Fibroblast of mammary gland (primary cell): Measurements from ENCODE around the gene VAC14.

ENCODE experiments used
- DNase-seq: peaks from one replicate; pipeline ENCODE4 v3.0.0-alpha.2; 2010; ENCODE audit warnings: low read depth
- H3K4me3 ChIP-seq: 2 replicates; pipeline ENCODE4 v1.5.1; 2011; ENCODE audit warnings: low read depth, mild to moderate bottlenecking, low read length, moderate library complexity; ENCODE audit not compliant: control insufficient read depth
- TF ChIP-seq, protein P1 (sequence below): conservative IDR thresholded peaks from 2 replicates; pipeline ENCODE4 v1.5.1; 2011; ENCODE audit warnings: low read depth, low read length, inconsistent platforms; ENCODE audit not compliant: control insufficient read depth, insufficient read depth

VAC14 gene

DNA sequence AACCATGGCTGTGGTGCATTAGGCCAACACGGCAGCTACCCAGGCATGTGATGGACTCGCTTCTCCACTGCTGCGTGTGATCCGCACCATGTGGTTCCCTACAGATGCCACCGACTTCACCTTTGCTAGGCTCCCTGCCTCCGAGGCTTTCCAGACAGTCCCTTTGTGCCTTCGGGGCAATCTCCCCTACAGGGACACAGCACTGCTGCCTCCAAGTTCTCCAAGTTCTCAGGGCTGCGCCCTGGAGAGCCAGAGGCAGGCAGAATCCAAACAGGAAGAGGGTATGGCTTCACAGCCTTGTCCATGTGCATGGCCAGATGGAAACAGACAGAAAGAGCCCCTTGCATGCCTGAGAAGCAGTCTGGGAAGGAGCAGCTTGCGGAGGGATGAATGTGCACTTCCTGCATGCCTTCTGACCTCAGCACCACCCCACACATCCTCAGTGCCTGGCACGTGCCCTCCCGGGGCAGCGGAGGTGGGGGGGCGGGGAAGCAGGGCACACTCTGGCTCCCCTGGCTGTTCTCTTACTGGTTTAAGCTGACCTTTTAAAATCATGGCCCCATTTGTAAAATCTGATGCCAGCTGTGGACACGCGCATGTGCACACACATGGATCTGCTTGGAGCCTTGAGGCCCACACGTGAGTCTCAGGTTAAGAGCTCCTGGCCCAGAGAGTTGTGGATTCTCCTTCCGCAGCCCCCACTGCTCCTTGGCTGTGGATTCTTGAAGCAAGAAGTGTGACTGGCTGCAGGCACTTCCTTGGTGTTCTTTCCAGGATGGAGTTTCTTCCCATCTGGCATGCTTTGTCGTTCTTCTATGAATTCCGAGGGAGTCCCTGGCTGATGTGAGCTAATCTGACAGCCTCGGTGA, 59.8 kb downstream of the VAC14 start:
- TF ChIP-seq, protein P1, sequence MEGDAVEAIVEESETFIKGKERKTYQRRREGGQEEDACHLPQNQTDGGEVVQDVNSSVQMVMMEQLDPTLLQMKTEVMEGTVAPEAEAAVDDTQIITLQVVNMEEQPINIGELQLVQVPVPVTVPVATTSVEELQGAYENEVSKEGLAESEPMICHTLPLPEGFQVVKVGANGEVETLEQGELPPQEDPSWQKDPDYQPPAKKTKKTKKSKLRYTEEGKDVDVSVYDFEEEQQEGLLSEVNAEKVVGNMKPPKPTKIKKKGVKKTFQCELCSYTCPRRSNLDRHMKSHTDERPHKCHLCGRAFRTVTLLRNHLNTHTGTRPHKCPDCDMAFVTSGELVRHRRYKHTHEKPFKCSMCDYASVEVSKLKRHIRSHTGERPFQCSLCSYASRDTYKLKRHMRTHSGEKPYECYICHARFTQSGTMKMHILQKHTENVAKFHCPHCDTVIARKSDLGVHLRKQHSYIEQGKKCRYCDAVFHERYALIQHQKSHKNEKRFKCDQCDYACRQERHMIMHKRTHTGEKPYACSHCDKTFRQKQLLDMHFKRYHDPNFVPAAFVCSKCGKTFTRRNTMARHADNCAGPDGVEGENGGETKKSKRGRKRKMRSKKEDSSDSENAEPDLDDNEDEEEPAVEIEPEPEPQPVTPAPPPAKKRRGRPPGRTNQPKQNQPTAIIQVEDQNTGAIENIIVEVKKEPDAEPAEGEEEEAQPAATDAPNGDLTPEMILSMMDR, result no peak
- DNase-seq, result peak; percentile 76
- no peak overlapping the region for H3K4me3 ChIP-seq

DNA sequence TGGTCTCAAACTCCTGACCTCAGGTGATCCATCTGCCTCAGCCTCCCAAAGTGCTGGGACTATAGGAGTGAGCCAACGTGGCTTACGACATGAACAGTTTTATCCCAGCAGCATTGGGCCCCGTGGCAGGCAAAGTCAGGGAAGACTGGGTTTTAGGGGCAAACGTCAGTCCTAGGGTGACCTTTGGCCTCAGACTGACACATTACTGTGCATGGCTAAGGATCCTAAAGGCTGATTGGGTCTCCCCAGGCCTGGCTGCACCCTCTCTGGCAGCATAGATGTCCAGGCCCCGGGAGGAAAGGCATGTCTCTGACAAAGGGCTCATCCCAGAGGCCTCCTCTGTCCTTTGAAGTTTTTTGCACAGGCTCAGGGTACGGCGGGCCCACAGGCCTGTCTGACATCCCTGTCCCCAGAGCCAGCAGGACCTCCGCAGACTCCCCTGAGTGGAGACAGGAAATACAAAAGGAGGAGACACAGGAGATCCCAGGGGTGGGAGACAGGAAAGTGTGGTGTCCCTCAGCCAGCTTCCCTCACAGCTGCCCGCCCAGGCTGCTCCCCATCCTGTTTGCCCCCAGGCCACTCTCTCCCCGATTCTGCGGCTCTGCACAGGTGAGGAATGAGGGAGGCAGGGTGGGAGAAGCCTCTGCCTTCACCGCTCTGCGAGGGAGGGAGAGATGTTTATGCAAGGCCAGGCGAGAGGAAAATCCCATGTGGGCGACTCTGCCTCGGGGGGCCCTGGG, 60.6 kb downstream of the VAC14 start:
- TF ChIP-seq, protein P1, result no peak
- DNase-seq, result no peak
- no peak overlapping the region for H3K4me3 ChIP-seq

DNA sequence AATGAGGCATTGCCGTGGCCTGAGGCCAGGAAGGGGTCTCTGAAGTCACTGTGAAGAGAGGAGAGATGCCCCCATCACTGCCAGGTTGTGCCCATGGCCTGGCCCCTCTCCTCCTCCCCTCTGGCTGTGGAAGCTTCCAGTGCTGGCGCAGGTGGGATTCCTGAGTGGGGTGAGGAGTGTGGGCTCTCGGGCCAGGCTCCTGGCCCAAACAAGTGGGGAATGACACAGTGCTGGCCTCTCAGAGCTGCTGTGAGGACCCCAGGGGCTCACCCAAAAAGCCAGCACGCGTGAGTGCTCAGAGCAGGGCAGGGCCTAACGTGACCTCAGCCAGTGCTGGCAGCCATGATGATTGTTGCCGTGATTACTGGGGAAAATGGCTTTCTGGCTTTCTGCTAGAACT, 61.6 kb downstream of the VAC14 start:
- TF ChIP-seq, protein P1, result no peak
- no peak for DNase-seq
- H3K4me3 ChIP-seq, result no peak overlapping the region

DNA sequence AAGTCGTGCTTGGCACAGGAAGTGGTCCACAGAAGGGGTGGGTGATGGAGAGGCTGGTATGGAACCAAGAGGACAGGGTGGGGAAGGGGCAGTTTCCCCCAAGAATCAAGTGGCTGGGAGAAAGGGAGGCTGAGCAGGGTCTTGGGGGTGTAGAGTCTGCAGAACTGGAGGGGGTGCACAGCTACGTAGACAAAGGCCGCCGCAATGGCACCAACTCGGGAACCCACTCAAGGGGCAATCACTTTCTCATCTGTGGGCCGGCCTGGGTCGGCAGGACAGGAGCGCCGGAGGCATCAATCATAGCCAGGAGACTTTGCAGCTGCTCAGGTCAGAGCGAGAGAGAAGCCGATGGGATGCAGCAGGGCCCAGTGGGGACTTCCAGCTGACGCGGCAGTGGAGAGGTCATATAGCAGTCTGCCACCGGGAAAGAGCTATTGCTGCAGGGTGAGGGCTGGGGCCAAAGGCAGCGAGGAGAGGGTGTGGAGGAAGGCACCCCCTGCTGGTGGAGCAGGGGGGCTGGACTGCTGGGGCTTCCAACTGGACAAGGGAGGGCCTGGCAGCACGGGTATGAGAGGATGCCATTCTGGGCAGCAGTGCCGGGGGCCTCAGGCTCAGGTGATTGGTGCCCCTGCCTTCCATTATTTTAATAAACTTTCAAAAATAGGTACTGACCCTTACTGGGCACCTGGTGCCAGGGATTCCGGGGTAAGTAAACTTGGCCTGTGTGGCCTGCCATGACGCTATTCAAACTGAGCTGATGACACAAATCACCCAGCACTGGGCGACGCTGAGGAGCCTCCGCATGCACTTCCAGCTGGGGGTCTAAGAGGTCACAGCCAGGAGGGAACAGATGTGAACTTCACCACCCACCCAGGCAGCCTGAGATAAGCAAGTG, 62.6 kb downstream of the VAC14 start:
- DNase-seq, result peak; percentile 90
- no peak overlapping the region for H3K4me3 ChIP-seq
- TF ChIP-seq, protein P1, result peak; percentile 83

DNA sequence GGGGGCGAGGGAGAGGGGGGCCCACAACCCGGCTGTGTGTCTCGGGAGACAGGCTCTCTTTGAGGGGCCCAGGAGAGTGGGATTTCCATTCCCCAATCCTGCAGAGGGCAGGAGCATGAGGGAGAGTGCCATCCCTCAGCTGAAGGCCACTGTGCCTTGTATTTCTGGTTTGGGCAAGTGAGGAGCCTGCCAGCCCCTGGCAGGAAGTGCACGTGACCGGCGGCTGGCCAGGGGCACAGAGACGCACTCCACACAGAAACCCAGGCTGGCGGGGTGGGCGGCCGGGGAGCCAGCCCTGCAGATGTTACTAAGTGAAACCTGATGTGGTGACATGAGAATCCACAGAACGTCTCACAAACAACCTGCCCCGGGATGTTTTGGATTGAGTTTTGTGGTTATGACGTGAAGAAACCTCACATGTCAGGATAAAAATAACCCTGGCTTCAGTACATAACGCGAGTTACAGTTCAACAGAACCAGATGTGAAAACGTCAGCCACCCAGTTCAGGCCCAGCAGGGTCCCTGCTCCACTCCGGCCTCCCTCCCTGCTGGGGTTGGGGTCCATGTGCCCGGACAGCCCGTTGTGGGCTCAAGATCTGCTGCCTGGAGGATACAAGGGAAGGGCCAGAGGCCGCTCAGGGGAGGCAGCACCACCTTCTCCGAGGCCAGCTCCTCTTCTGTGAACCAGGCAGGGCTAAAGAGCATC, 63.4 kb downstream of the VAC14 start:
- no peak overlapping the region for H3K4me3 ChIP-seq
- DNase-seq, result peak; percentile 99
- TF ChIP-seq, protein P1, result no peak
